Neuronal stem cell (in vitro differentiated cells): ENCODE data around the gene CLDN11.

Experiments used
- DNase-seq: peaks from one replicate; pipeline ENCODE4 v3.0.0-alpha.2; 2013; ENCODE audit warnings: low spot score
- H2AFZ ChIP-seq: one replicate; pipeline ENCODE4 v1.6.1; 2013; ENCODE audit warnings: mild to moderate bottlenecking, low read length, inconsistent platforms
- H2AK5ac ChIP-seq: 2 replicates; pipeline ENCODE4 v1.6.1; 2013; ENCODE audit warnings: low read depth, mild to moderate bottlenecking, inconsistent platforms, low read length, moderate library complexity, mixed read lengths
- H2BK120ac ChIP-seq: 2 replicates; pipeline ENCODE4 v1.6.1; 2013; ENCODE audit warnings: low read depth, mild to moderate bottlenecking, inconsistent platforms, low read length, moderate library complexity, mixed read lengths
- H2BK12ac ChIP-seq: one replicate; pipeline ENCODE4 v1.6.1; 2013; ENCODE audit warnings: low read length, inconsistent platforms
- H2BK15ac ChIP-seq: 2 replicates; pipeline ENCODE4 v1.6.1; 2013; ENCODE audit warnings: mild to moderate bottlenecking, low read length, inconsistent platforms, mixed read lengths
- H2BK5ac ChIP-seq: one replicate; pipeline ENCODE4 v1.6.1; 2013; ENCODE audit warnings: inconsistent platforms, mild to moderate bottlenecking, low read length, moderate library complexity
- H3K14ac ChIP-seq: one replicate; pipeline ENCODE4 v1.6.1; 2013; ENCODE audit warnings: low read length, inconsistent platforms
- H3K18ac ChIP-seq: 2 replicates; pipeline ENCODE4 v1.6.1; 2013; ENCODE audit warnings: low read length, inconsistent platforms
- H3K23ac ChIP-seq: 2 replicates; pipeline ENCODE4 v1.6.1; 2013; ENCODE audit warnings: low read depth, mild to moderate bottlenecking, mixed read lengths, low read length, inconsistent platforms; ENCODE audit not compliant: poor library complexity
- H3K27ac ChIP-seq: replicated peaks from 3 replicates; pipeline ENCODE4 v1.5.1; 2013; ENCODE audit warnings: low read length, inconsistent platforms
- H3K27me3 ChIP-seq, 3 experiments: 2 replicates each; pipeline ENCODE4 v1.6.1; 2013; ENCODE audit warnings: low read length in 3 of 3, mild to moderate bottlenecking in 2 of 3, inconsistent platforms in 1 of 3, low read depth in 1 of 3, mixed read lengths in 1 of 3, moderate library complexity in 1 of 3; ENCODE audit not compliant: control insufficient read depth in 3 of 3, insufficient read depth in 3 of 3
- H3K36me3 ChIP-seq, 2 donors: replicated peaks in 1 of 2; 2 replicates each; pipeline ENCODE4 v1.6.1; 2013; ENCODE audit warnings: low read length in 2 of 2; ENCODE audit not compliant: control insufficient read depth in 2 of 2, insufficient read depth in 2 of 2
- H3K4ac ChIP-seq: 2 replicates; pipeline ENCODE4 v1.6.1; 2013; ENCODE audit warnings: inconsistent platforms, mild to moderate bottlenecking, low read length, moderate library complexity
- H3K4me1 ChIP-seq, 2 donors: 1 replicate in 1 of 2; 2 replicates in 1 of 2; pipeline ENCODE4 v1.6.1; 2013; ENCODE audit warnings: low read length in 2 of 2, low read depth in 1 of 2; ENCODE audit not compliant: control insufficient read depth in 2 of 2, insufficient read depth in 1 of 2
- H3K4me2 ChIP-seq: one replicate; pipeline ENCODE4 v1.6.1; 2013; ENCODE audit warnings: mild to moderate bottlenecking, low read length, inconsistent platforms; ENCODE audit not compliant: insufficient read depth, poor library complexity, severe bottlenecking
- H3K4me3 ChIP-seq, 2 donors: 2 replicates each; pipeline ENCODE4 v1.5.1; 2013; ENCODE audit warnings: low read length in 2 of 2, mild to moderate bottlenecking in 2 of 2, inconsistent platforms in 1 of 2, moderate library complexity in 1 of 2
- H3K79me1 ChIP-seq: one replicate; pipeline ENCODE4 v1.6.1; 2013; ENCODE audit warnings: low read depth, mild to moderate bottlenecking, inconsistent platforms, low read length, moderate library complexity
- H3K9ac ChIP-seq: one replicate; pipeline ENCODE4 v1.6.1; 2013; ENCODE audit warnings: mild to moderate bottlenecking, low read depth, low read length, inconsistent platforms; ENCODE audit not compliant: poor library complexity
- H3K9me3 ChIP-seq, 2 donors: replicated peaks in 1 of 2; 2 replicates each; pipeline versions ENCODE3 to v1.6.1; 2013; ENCODE audit warnings: low read length in 2 of 2, mild to moderate bottlenecking in 2 of 2, inconsistent platforms in 1 of 2, low read depth in 1 of 2, mixed read lengths in 1 of 2, moderate library complexity in 1 of 2; ENCODE audit not compliant: control insufficient read depth in 2 of 2, insufficient read depth in 1 of 2
- H4K8ac ChIP-seq: one replicate; pipeline ENCODE4 v1.6.1; 2013; ENCODE audit warnings: low read depth, mild to moderate bottlenecking, inconsistent platforms, low read length, moderate library complexity
- H4K91ac ChIP-seq: one replicate; pipeline ENCODE4 v1.6.1; 2013; ENCODE audit warnings: low read length, low read depth, mild to moderate bottlenecking, inconsistent platforms; ENCODE audit not compliant: poor library complexity
- WGBS, 2 donors: extraction: QIAGEN DNeasy Blood & Tissue Kit; methylation state at CpG; one replicate each; pipeline ENCODE4 v1.1.7; 2013; ENCODE audit warnings: missing lambda C conversion rate in 2 of 2, mixed read lengths in 1 of 2; ENCODE audit not compliant: insufficient read length in 2 of 2, insufficient replicate concordance in 1 of 2; ENCODE audit errors: extremely low coverage in 2 of 2; 5-methylcytosine and 5-hydroxymethylcytosine counted together

CLDN11 gene

DNA sequence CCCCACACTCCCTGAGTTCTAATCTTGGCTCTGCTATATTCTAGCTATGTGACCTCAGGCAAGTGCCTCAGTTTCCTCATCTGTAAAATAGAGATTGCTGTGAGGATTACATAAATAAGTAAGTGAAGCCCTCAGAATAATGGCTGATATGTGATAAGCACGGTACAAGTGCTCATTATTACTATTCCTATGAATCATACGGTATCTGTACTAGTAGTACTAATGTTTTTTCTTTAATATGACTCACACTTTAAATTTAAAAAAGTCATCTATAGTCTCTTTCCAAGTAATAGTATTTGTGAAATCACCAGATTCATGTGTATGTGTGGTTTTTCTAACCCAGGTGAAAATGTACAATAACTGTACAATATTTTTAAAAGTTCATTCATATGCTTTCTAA lies 58.7 kb downstream of the CLDN11 start:
- H3K27me3 ChIP-seq = peaks cover 0 to 20% (median 0%) of the 10 kb centered on the region in 3 experiments
- H3K23ac ChIP-seq = no peak overlapping the region
- no peak overlapping the region for H2BK15ac ChIP-seq
- H3K9me3 ChIP-seq = peaks cover 0 to 6% of the 10 kb centered on the region in 2 donors
- no peaks in the 10 kb centered on the region for H3K36me3 ChIP-seq
- H2AFZ ChIP-seq = no peak overlapping the region
- WGBS, 2 donors = no CpG with 5 or more reads among the region's 2 CpGs
- no peak overlapping the region for H3K9ac ChIP-seq
- H4K91ac ChIP-seq = no peak overlapping the region
- H3K4ac ChIP-seq = no peak overlapping the region
- peaks cover 0 to 2% of the 10 kb centered on the region in 2 donors for H3K4me1 ChIP-seq
- no peak overlapping the region for H2BK120ac ChIP-seq
- H2AK5ac ChIP-seq = no peak overlapping the region
- H4K8ac ChIP-seq = no peak overlapping the region
- H2BK5ac ChIP-seq = no peak overlapping the region
- DNase-seq = no peak
- H3K4me2 ChIP-seq = no peak overlapping the region
- no peak overlapping the region for H2BK12ac ChIP-seq
- H3K18ac ChIP-seq = no peak overlapping the region
- H3K14ac ChIP-seq = no peak overlapping the region
- no peaks in the 10 kb centered on the region for H3K79me1 ChIP-seq
- no peak overlapping the region for H3K27ac ChIP-seq
- H3K4me3 ChIP-seq = no peak overlapping the region

DNA sequence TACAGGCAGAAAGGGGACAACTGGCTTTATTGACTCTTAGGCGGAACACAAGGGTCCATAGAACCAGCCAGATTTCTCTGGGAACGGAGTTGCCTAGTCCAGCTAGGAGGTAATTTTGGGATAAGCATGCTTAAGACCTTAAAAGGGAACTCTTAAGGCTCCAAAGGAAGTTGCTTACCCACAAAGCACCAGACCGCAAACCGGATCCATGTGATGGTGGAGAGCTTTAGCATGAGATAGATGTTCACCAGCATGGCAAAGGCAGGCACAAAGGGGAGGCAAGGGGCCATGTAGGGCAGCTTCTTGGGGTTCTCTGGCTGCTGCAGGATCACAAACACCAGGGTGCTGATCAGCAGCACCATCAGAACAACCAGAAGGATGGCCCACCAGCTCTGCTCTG lies 61.4 kb downstream of the CLDN11 start:
- no peak overlapping the region for H3K4me3 ChIP-seq
- H4K91ac ChIP-seq = no peak overlapping the region
- H3K4me1 ChIP-seq = peaks cover 0 to 4% of the 10 kb centered on the region in 2 donors
- peak overlapping the region; percentile 32 for H3K9ac ChIP-seq
- peak overlapping the region; percentile 72 for H2BK5ac ChIP-seq
- H3K14ac ChIP-seq = no peak overlapping the region
- H2BK120ac ChIP-seq = no peak overlapping the region
- H2BK12ac ChIP-seq = no peak overlapping the region
- H3K27me3 ChIP-seq = peaks cover 0 to 11% (median 0%) of the 10 kb centered on the region in 3 experiments
- no peak overlapping the region for H3K27ac ChIP-seq
- DNase-seq = no peak
- H3K79me1 ChIP-seq = no peaks in the 10 kb centered on the region
- H3K4ac ChIP-seq = no peak overlapping the region
- H2BK15ac ChIP-seq = no peak overlapping the region
- H3K9me3 ChIP-seq = peaks cover 0 to 7% of the 10 kb centered on the region in 2 donors
- H2AFZ ChIP-seq = no peak overlapping the region
- no peak overlapping the region for H2AK5ac ChIP-seq
- H4K8ac ChIP-seq = no peak overlapping the region
- no peaks in the 10 kb centered on the region for H3K36me3 ChIP-seq
- no peak overlapping the region for H3K18ac ChIP-seq
- WGBS, 2 donors = no CpG with 5 or more reads among the region's 4 CpGs
- peak overlapping the region; percentile 20 for H3K23ac ChIP-seq
- H3K4me2 ChIP-seq = no peak overlapping the region

DNA sequence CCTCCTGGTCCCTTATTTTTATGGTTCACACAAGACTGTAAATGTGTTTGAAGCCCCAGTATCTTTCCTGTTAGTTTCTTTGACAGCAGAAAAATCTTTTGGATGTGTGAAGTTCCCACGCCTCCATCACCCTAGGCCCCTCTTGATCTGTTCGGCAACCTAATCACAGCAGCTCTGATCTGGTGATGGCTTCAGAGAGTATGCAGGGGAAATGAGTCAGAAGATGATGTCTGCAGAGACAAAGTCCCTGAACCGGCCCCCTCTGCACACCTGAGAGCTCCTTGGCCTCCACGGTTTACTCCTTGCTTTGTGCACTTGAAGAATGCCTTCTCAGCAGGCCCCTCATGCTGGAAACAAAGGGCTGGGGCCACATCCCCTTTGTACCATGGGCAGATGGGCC lies 63.5 kb downstream of the CLDN11 start:
- no peak overlapping the region for H3K27ac ChIP-seq
- no peak overlapping the region for H3K18ac ChIP-seq
- H3K9me3 ChIP-seq = peaks cover 0 to 7% of the 10 kb centered on the region in 2 donors
- H3K4ac ChIP-seq = no peak overlapping the region
- no peak overlapping the region for H3K4me2 ChIP-seq
- no peak overlapping the region for H3K4me3 ChIP-seq
- H3K9ac ChIP-seq = no peak overlapping the region
- H2BK5ac ChIP-seq = no peak overlapping the region
- no peak overlapping the region for H3K23ac ChIP-seq
- no CpG with 5 or more reads among the region's 4 CpGs for WGBS, 2 donors
- peaks cover 0 to 3% (median 0%) of the 10 kb centered on the region in 3 experiments for H3K27me3 ChIP-seq
- no peak overlapping the region for H2BK15ac ChIP-seq
- H2BK120ac ChIP-seq = no peak overlapping the region
- H4K91ac ChIP-seq = no peak overlapping the region
- no peak overlapping the region for H4K8ac ChIP-seq
- no peak overlapping the region for H2BK12ac ChIP-seq
- H3K79me1 ChIP-seq = no peaks in the 10 kb centered on the region
- H2AK5ac ChIP-seq = no peak overlapping the region
- no peak for DNase-seq
- peaks cover 3 to 4% of the 10 kb centered on the region in 2 donors for H3K4me1 ChIP-seq
- H2AFZ ChIP-seq = no peak overlapping the region
- H3K14ac ChIP-seq = no peak overlapping the region
- no peaks in the 10 kb centered on the region for H3K36me3 ChIP-seq

DNA sequence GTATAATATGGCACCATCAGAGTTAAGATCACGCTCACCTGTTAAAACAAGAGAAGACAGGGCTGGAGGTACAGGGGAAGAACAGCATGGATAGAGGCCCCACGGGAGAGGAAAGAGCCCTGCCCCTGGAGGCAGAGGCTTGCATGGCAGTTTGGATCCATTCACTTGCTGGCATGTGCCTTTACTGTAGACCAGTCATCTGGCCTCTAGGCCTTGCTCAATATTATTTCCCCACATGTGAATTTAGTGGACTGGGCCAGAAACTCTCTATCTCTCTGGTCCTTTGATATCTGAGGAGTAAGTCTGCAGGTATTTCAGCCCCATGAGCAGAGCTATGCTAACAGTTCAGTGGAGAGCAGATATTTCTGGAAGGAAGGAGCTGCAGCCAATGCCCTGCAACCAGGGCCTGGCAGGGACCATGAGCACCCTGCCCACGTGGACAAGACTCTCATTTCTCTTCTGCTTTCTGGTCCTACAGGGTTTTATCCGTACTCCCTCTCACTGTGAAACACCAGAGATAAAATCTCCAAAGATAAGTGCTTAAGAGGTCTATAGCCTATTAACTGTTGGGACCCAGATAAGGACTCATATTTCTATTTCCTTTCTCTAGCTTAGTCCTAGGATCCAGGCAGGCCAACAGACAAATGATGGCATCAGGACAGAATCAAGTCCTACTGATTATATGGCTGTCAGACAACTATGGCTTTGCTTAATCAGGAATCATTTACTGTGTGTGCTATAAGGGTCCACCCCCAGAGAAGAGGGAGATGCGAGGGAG lies 65.0 kb downstream of the CLDN11 start:
- Histone ChIP-seq H3K27me3 (peaks cover 0 to 3% (median 0%) of the 10 kb centered on the region in 3 experiments), H3K18ac (no peak overlapping the region), H3K4me1 (peaks cover 3 to 5% of the 10 kb centered on the region in 2 donors), H2BK15ac (no peak overlapping the region), H3K27ac (no peak overlapping the region), H3K4ac (no peak overlapping the region), H3K79me1 (no peaks in the 10 kb centered on the region), H3K4me3 (no peak overlapping the region), H4K8ac (no peak overlapping the region), H2AFZ (no peak overlapping the region), H3K14ac (no peak overlapping the region), H4K91ac (no peak overlapping the region), H2BK120ac (no peak overlapping the region), H3K9ac (no peak overlapping the region), H2BK12ac (no peak overlapping the region), H3K4me2 (no peak overlapping the region), H3K36me3 (no peaks in the 10 kb centered on the region), H3K9me3 (peaks cover 0 to 7% of the 10 kb centered on the region in 2 donors), H3K23ac (no peak overlapping the region), H2BK5ac (no peak overlapping the region), H2AK5ac (no peak overlapping the region)
- WGBS, 2 donors = no CpG with 5 or more reads among the region's 5 CpGs
- no peak for DNase-seq
